Endothelial cell of umbilical vein (primary cell): Measurements from ENCODE around the gene DIPK1A. TPM values are rescaled to one million over a fixed set of nuclear protein-coding genes. Genes with fewer than 3 reads are reported as not detected.

ENCODE experiments used
- BruUV-seq: library from RNA; stranded (reverse); fragments of 400-500 nt; replicated peaks from 2 replicates; lab custom pipeline; 2021; lab: Mats Ljungman, UMichigan
- CTCF ChIA-PET: fragments of 300-600, 350-600 bp; sonication (Branson Sonifier 250); formaldehyde crosslinking; loops from one replicate; lab custom pipeline; 2021; ENCODE audit warnings: antibody characterized with exemption, inconsistent platforms; lab: Charles Lee
- POLR2A ChIA-PET: fragments of 300-600, 350-600 bp; sonication (Branson Sonifier 250); formaldehyde crosslinking; loops from one replicate; lab custom pipeline; 2021; ENCODE audit warnings: antibody characterized with exemption, inconsistent platforms; lab: Charles Lee
- DNase-seq: peaks from one replicate; pipeline ENCODE4 v3.0.0-alpha.2; 2011; ENCODE audit warnings: low read depth, low spot score
- FAIRE-seq: peaks from 2 replicates; lab custom pipeline; 2011; peaks lifted over from hg19 to GRCh38; lab: Jason Lieb, UNC
- H2AFZ ChIP-seq: 2 replicates; pipeline ENCODE4 v1.6.0; 2012; ENCODE audit warnings: low read depth, low read length, control low read depth, inconsistent platforms
- H3K27ac ChIP-seq: 2 replicates; pipeline ENCODE4 v1.5.1; 2011; ENCODE audit warnings: low read depth, mild to moderate bottlenecking, control low read depth, low read length, moderate library complexity; ENCODE audit not compliant: insufficient read depth
- H3K27me3 ChIP-seq, 2 experiments: 2 replicates each; pipeline versions ENCODE4 v1.6.0 to v1.6.1; 2011; ENCODE audit warnings: low read length in 2 of 2, mixed read lengths in 1 of 2; ENCODE audit not compliant: control insufficient read depth in 2 of 2, insufficient read depth in 2 of 2
- H3K36me3 ChIP-seq, 2 experiments: 2 replicates in 1 of 2; 3 replicates in 1 of 2; pipeline ENCODE4 v1.5.1; 2011; ENCODE audit warnings: low read length in 2 of 2, mild to moderate bottlenecking in 1 of 2, moderate library complexity in 1 of 2; ENCODE audit not compliant: control insufficient read depth in 2 of 2, insufficient read depth in 2 of 2; ENCODE audit errors: extremely low read depth in 1 of 2
- H3K4me1 ChIP-seq: 3 replicates; pipeline ENCODE4 v1.5.1; 2011; ENCODE audit warnings: mild to moderate bottlenecking, low read length; ENCODE audit not compliant: control insufficient read depth, insufficient read depth; ENCODE audit errors: extremely low read depth
- H3K4me2 ChIP-seq: 2 replicates; pipeline ENCODE4 v1.6.1; 2011; ENCODE audit warnings: low read length, control low read depth, mixed read lengths; ENCODE audit not compliant: insufficient read depth
- H3K4me3 ChIP-seq, 3 experiments: fragments of 200-600 bp in 1 of 3; sonication (generic), shearing (Covaris generic) in 1 of 3; replicated peaks in 1 of 3; 2 replicates each; pipeline ENCODE4 v1.5.1; 2011 to 2016; ENCODE audit warnings: control low read depth in 3 of 3, low read length in 3 of 3, mild to moderate bottlenecking in 2 of 3, inconsistent platforms in 1 of 3, low read depth in 1 of 3, moderate library complexity in 1 of 3; ENCODE audit not compliant: insufficient read depth in 1 of 3
- H3K79me2 ChIP-seq: 2 replicates; pipeline ENCODE4 v1.6.0; 2012; ENCODE audit warnings: low read length, inconsistent platforms; ENCODE audit not compliant: control insufficient read depth, insufficient read depth
- H3K9ac ChIP-seq: replicated peaks from 2 replicates; pipeline ENCODE3; 2011; ENCODE audit warnings: low read length, control low read depth; ENCODE audit not compliant: insufficient read depth; ENCODE audit errors: extremely low read depth
- H3K9me1 ChIP-seq: replicated peaks from 3 replicates; pipeline ENCODE4 v1.6.0; 2011; ENCODE audit warnings: mild to moderate bottlenecking, low read length; ENCODE audit not compliant: control insufficient read depth, insufficient read depth; ENCODE audit errors: extremely low read depth
- H3K9me3 ChIP-seq: replicated peaks from 2 replicates; pipeline ENCODE4 v1.5.1; 2012; ENCODE audit warnings: low read length, inconsistent platforms; ENCODE audit not compliant: control insufficient read depth, insufficient read depth
- H4K20me1 ChIP-seq: replicated peaks from 2 replicates; pipeline ENCODE3; 2011; ENCODE audit warnings: mild to moderate bottlenecking, low read length; ENCODE audit not compliant: control insufficient read depth, insufficient read depth; ENCODE audit errors: extremely low read depth
- CTCF ChIP-seq, 2 donors: IDR thresholded peaks; 1 replicate in 1 of 2; 2 replicates in 1 of 2; pipeline ENCODE4 v1.5.1; 2011; ENCODE audit warnings: low read length in 2 of 2, mild to moderate bottlenecking in 2 of 2, moderate library complexity in 2 of 2, control low read depth in 1 of 2, inconsistent platforms in 1 of 2, low read depth in 1 of 2; ENCODE audit not compliant: insufficient read depth in 1 of 2; ENCODE audit errors: extremely low read depth in 1 of 2
- EZH2 ChIP-seq: IDR thresholded peaks from 2 replicates; pipeline ENCODE4 v1.6.1; 2012; ENCODE audit warnings: borderline replicate concordance, low read depth, mild to moderate bottlenecking, moderate library complexity, low read length, inconsistent platforms; ENCODE audit not compliant: severe bottlenecking
- FOS ChIP-seq: IDR thresholded peaks from 2 replicates; pipeline ENCODE4 v1.6.1; 2011; ENCODE audit warnings: mild to moderate bottlenecking, low read length, moderate library complexity, borderline replicate concordance; ENCODE audit not compliant: insufficient read depth
- GATA2 ChIP-seq: IDR thresholded peaks from 2 replicates; pipeline ENCODE4 v1.7.0; 2011; ENCODE audit warnings: low read depth, mild to moderate bottlenecking, moderate library complexity, mixed read lengths, low read length; ENCODE audit not compliant: insufficient read length, insufficient read depth
- JUN ChIP-seq: IDR thresholded peaks from 2 replicates; pipeline ENCODE4 v1.6.1; 2011; ENCODE audit warnings: borderline replicate concordance, low read depth; ENCODE audit not compliant: insufficient read length, insufficient read depth
- MYC ChIP-seq: IDR thresholded peaks from one replicate; pipeline ENCODE4 v1.6.1; 2011; ENCODE audit warnings: mild to moderate bottlenecking, low read depth, low read length
- POLR2A ChIP-seq: IDR thresholded peaks from 2 replicates; pipeline ENCODE4 v1.6.1; 2012; ENCODE audit warnings: low read depth, mild to moderate bottlenecking, control low read depth, low read length
- dilution Hi-C: fragments of 300-500 bp; cut with MboI; formaldehyde crosslinking; loops from one replicate; pipeline ENCODE4 v1.15.0; 2019; ENCODE audit warnings: low sequenced_read_pairs; ENCODE audit not compliant: extremely low pct_ligation_motif_present
- intact Hi-C: fragments of 100-400 bp; cut with micrococcal nuclease; formaldehyde crosslinking; loops from one replicate; pipeline ENCODE4 v1.10.0; 2022
- polyA plus RNA-seq, 4 experiments: library from polyadenylated mRNA; depleted of rRNA in 3 of 4; stranded (reverse) in 3 of 4; unstranded in 1 of 4; fragments of >200 nt; gene quantifications; 2 replicates each; pipeline versions ENCODE4 v1.2.1 to v1.2.3, GENCODE V29; 2011 to 2012; ENCODE audit warnings: missing spikeins in 1 of 4
- total RNA-seq: library from RNA; stranded (reverse); gene quantifications from 2 replicates; pipeline ENCODE4 v1.2.3, GENCODE V29; 2021
- TF ChIP-seq, protein P1 (sequence below): IDR thresholded peaks from 2 replicates; pipeline ENCODE4 v1.6.1; 2011; ENCODE audit not compliant: insufficient read depth, insufficient read length

The DIPK1A gene
- total and polyA plus RNA-seq, 2 donors (not counting 3 experiments of a cell fraction or from before 2014, with no cell fraction given) = 0.25 to 0.93 TPM

- no peak for DNase-seq
- BruUV-seq = no TSS peak
- Histone ChIP-seq H3K9me3 (no peaks in the 10 kb centered on the region), H3K4me3 (no peak overlapping the region), H4K20me1 (no peaks in the 10 kb centered on the region), H2AFZ (no peak overlapping the region), H3K27ac (no peak overlapping the region), H3K4me2 (no peak overlapping the region), H3K79me2 (no peaks in the 10 kb centered on the region), H3K9me1 (no peaks in the 10 kb centered on the region), H3K27me3 (peaks cover 2 to 7% of the 10 kb centered on the region in 2 experiments), H3K36me3 (no peaks in the 10 kb centered on the region), H3K9ac (no peak overlapping the region), H3K4me1 (no peaks in the 10 kb centered on the region)
- dilution Hi-C loops = no loop called here
- intact Hi-C loops = no loop called here
- ChIA-PET CTCF (no interaction called here), POLR2A (no interaction called here)
- no peak for TF ChIP-seq EZH2
- no peak for TF ChIP-seq GATA2
- TF ChIP-seq MYC = no peak
- TF ChIP-seq CTCF (IDR thresholded peaks at IDR 0.05; ENCODE audit: extremely low read depth in 1 of 2, insufficient read depth in 1 of 2, low read depth in 1 of 2, low read length in 2 of 2) = no peak
- TF ChIP-seq POLR2A = no peak
- TF ChIP-seq JUN = no peak
- no peak for TF ChIP-seq FOS
- TF ChIP-seq, protein P1, sequence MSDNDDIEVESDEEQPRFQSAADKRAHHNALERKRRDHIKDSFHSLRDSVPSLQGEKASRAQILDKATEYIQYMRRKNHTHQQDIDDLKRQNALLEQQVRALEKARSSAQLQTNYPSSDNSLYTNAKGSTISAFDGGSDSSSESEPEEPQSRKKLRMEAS = no peak
- no peak for FAIRE-seq
These were observed 24.4 kb downstream of the DIPK1A start for GRCh38 chr1:92936865-92937264.
